K562 (cell line): ENCODE results near the gene SCN2B. TPM values are rescaled to one million over a fixed set of nuclear protein-coding genes. Genes with fewer than 3 reads are reported as not detected.
A peak's percentile ranks its signal among the peaks of the same experiment; 100 is the strongest.

Experiments
- ATAC-seq: fragments of 200-7000 bp; cut with Tn5 transposase; 3 replicates; pipeline ENCODE4 v1.9.1; 2020; ENCODE audit warnings: moderate library complexity
- BruUV-seq: library from RNA; stranded (reverse); fragments of 400-500 nt; replicated peaks from 2 replicates; lab custom pipeline; 2021; lab: Mats Ljungman, UMichigan
- CTCF ChIA-PET: fragments of 300-600 bp; formaldehyde crosslinking; extraction: SDS; loops from one replicate; lab custom pipeline; 2021; ENCODE audit warnings: low intra/inter-chr PET ratio; lab: Yijun Ruan, JAX
- POLR2A ChIA-PET: fragments of 300-600, 350-650 bp; sonication (Branson Sonifier 250); formaldehyde crosslinking; extraction: SDS; loops from one replicate; lab custom pipeline; 2021; ENCODE audit warnings: antibody characterized with exemption, inconsistent platforms; lab: Yijun Ruan, JAX
- DNase-seq, 4 experiments: peaks; one replicate each; pipeline versions ENCODE4 v3.0.0 to v3.0.0-alpha.2; 2011 to 2018; ENCODE audit warnings: low spot score in 3 of 4, mixed read lengths in 3 of 4; ENCODE audit errors: extremely low read depth in 1 of 4
- FAIRE-seq: peaks from 2 replicates; lab custom pipeline; 2011; peaks lifted over from hg19 to GRCh38; lab: Jason Lieb, UNC
- H2AFZ ChIP-seq: 2 replicates; pipeline ENCODE4 v1.6.0; 2011; ENCODE audit warnings: low read depth, low read length, control low read depth, inconsistent platforms
- H3K27ac ChIP-seq: fragments of 200-600 bp; 3 replicates; pipeline ENCODE4 v1.8.0; 2011; ENCODE audit warnings: low read depth, mild to moderate bottlenecking, control low read depth, inconsistent platforms, low read length, moderate library complexity, mixed read lengths; ENCODE audit errors: extremely low read depth
- H3K27me3 ChIP-seq, 2 experiments: fragments of 300-600 bp in 1 of 2; 2 replicates in 1 of 2; 3 replicates in 1 of 2; pipeline versions ENCODE4 v1.6.0 to v1.8.0; 2011; ENCODE audit warnings: inconsistent platforms in 2 of 2, low read length in 2 of 2, mild to moderate bottlenecking in 1 of 2, mixed read lengths in 1 of 2, moderate library complexity in 1 of 2; ENCODE audit not compliant: control insufficient read depth in 2 of 2, insufficient read depth in 2 of 2
- H3K36me3 ChIP-seq: fragments of 300-600 bp; 3 replicates; pipeline ENCODE4 v1.8.0; 2011; ENCODE audit warnings: mild to moderate bottlenecking, low read length, inconsistent platforms; ENCODE audit not compliant: control insufficient read depth, insufficient read depth
- H3K4me1 ChIP-seq, 2 experiments: fragments of 200-600 bp in 1 of 2; replicated peaks in 1 of 2; 2 replicates in 1 of 2; 3 replicates in 1 of 2; pipeline versions ENCODE4 v1.5.1 to v1.8.0; 2011; ENCODE audit warnings: inconsistent platforms in 2 of 2, low read length in 2 of 2, mild to moderate bottlenecking in 1 of 2, mixed read lengths in 1 of 2, moderate library complexity in 1 of 2; ENCODE audit not compliant: control insufficient read depth in 2 of 2, insufficient read depth in 2 of 2
- H3K4me2 ChIP-seq: 2 replicates; pipeline ENCODE4 v1.6.1; 2011; ENCODE audit warnings: low read length, control low read depth, inconsistent platforms, mixed read lengths; ENCODE audit not compliant: insufficient read depth
- H3K4me3 ChIP-seq: fragments of 200-600 bp; sonication (generic), shearing (Covaris generic); 2 replicates; pipeline ENCODE4 v1.5.1; 2016; ENCODE audit warnings: control low read depth, inconsistent platforms
- H3K79me2 ChIP-seq: fragments of 200-600 bp; 3 replicates; pipeline ENCODE4 v1.8.0; 2011; ENCODE audit warnings: low read length, inconsistent platforms; ENCODE audit not compliant: control insufficient read depth, insufficient read depth
- H3K9ac ChIP-seq, 2 experiments: 2 replicates each; pipeline versions ENCODE4 v1.6.0 to v1.6.1; 2011; ENCODE audit warnings: low read depth in 2 of 2, low read length in 2 of 2, control low read depth in 1 of 2, inconsistent platforms in 1 of 2, mild to moderate bottlenecking in 1 of 2, mixed read lengths in 1 of 2; ENCODE audit not compliant: insufficient read depth in 1 of 2
- H3K9me1 ChIP-seq: one replicate; pipeline ENCODE4 v1.6.0; 2011; ENCODE audit warnings: inconsistent platforms, mild to moderate bottlenecking, low read length, moderate library complexity; ENCODE audit not compliant: control insufficient read depth, insufficient read depth
- H3K9me3 ChIP-seq: replicated peaks from 2 replicates; pipeline ENCODE4 v1.5.1; 2011; ENCODE audit warnings: low read depth, low read length, inconsistent platforms; ENCODE audit not compliant: control insufficient read depth, insufficient read depth
- H4K20me1 ChIP-seq: replicated peaks from 2 replicates; pipeline ENCODE4 v1.6.1; 2011; ENCODE audit warnings: low read length, inconsistent platforms, mixed read lengths; ENCODE audit not compliant: control insufficient read depth, insufficient read depth
- GTF2A2 ChIP-seq: IDR thresholded peaks from 2 replicates; pipeline ENCODE4 v1.6.1; 2016; ENCODE audit warnings: mild to moderate bottlenecking, missing genetic modification characterization, missing compliant biosample characterization
- L3MBTL2 ChIP-seq: fragments of 450-650 bp; IDR thresholded peaks from 2 replicates; pipeline ENCODE4 v1.6.1; 2016; ENCODE audit warnings: mild to moderate bottlenecking, moderate library complexity
- MLX ChIP-seq, 2 experiments: fragments of 450-650 bp in 1 of 2; sonication (generic) in 1 of 2; formaldehyde crosslinking; conservative IDR thresholded peaks; 2 replicates each; pipeline versions ENCODE4 v1.4.0 to v1.8.1; 2020 to 2022; ENCODE audit warnings: mild to moderate bottlenecking in 1 of 2, missing genetic modification reagents in 1 of 2
- SMAD4 ChIP-seq: fragments of 250-450 bp; sonication (Bioruptor Pico); conservative IDR thresholded peaks from 2 replicates; pipeline ENCODE4 v1.8.0; 2021; ENCODE audit warnings: inconsistent platforms, mild to moderate bottlenecking, moderate library complexity
- STAT5B ChIP-seq: fragments of 250-450 bp; sonication (Bioruptor Pico); IDR thresholded peaks from 2 replicates; pipeline ENCODE4 v1.8.0; 2021; ENCODE audit warnings: mild to moderate bottlenecking, inconsistent platforms
- ZFX ChIP-seq: sonication (generic); formaldehyde crosslinking; IDR thresholded peaks from 2 replicates; pipeline ENCODE4 v1.8.0; 2022; ENCODE audit warnings: mild to moderate bottlenecking, missing genetic modification reagents, moderate library complexity
- ZNF263 ChIP-seq: sonication (generic); formaldehyde crosslinking; IDR thresholded peaks from 2 replicates; pipeline ENCODE4 v1.8.0; 2022; ENCODE audit warnings: mild to moderate bottlenecking, missing genetic modification reagents, borderline replicate concordance
- WGBS: fragments of 100-300 bp; shearing (Covaris generic); methylation state at CpG from one replicate; pipeline ENCODE4 v1.1.6; 2016; ENCODE audit warnings: low coverage, mixed read lengths; ENCODE audit not compliant: insufficient coverage; ENCODE audit errors: missing lambda C conversion rate; 5-methylcytosine and 5-hydroxymethylcytosine counted together
- in situ Hi-C: fragments of 300-500 bp; cut with MboI; formaldehyde crosslinking; loops from 4 replicates; pipeline ENCODE4 v1.15.0; 2018; ENCODE audit warnings: inconsistent platforms, mixed read lengths
- intact Hi-C: fragments of 100-400 bp; cut with micrococcal nuclease; formaldehyde crosslinking; loops from 2 replicates; pipeline ENCODE4 v1.14.2; 2022
- polyA plus RNA-seq, 8 experiments: library from polyadenylated mRNA; depleted of rRNA in 4 of 8; stranded (reverse) in 5 of 8; unstranded in 3 of 8; fragments of >200 nt; fragmentation: Nextera tagmentation in 2 of 8; fragmentation: Illumina TruSeq in 1 of 8; extraction: Ambion mirVana in 2 of 8; extraction: Trizol in 1 of 8; gene quantifications; 2 replicates each; pipeline versions ENCODE4 v1.2.1 to v1.2.3, GENCODE V29; 2011 to 2014; ENCODE audit warnings: inconsistent platforms in 1 of 8, missing spikeins in 1 of 8
- total RNA-seq, 7 experiments: library from RNA; depleted of rRNA in 6 of 7; stranded (reverse); fragments of >200 nt in 6 of 7; fragmentation: Illumina TruSeq in 2 of 7; extraction: Trizol in 2 of 7; gene quantifications; 2 replicates each; pipeline versions ENCODE4 v1.2.1 to v1.2.3, GENCODE V29; 2011 to 2021; ENCODE audit warnings: low replicate concordance in 1 of 7
- TF ChIP-seq, protein P1 (sequence below): fragments of 250-450 bp; sonication (Bioruptor Pico); IDR thresholded peaks from 2 replicates; pipeline ENCODE4 v1.5.0; 2022; ENCODE audit warnings: mild to moderate bottlenecking

SCN2B gene
- total and polyA plus RNA-seq, 9 of the 15 experiments (the other 6 are each of a cell fraction or from before 2014, with no cell fraction given): not detected

DNA sequence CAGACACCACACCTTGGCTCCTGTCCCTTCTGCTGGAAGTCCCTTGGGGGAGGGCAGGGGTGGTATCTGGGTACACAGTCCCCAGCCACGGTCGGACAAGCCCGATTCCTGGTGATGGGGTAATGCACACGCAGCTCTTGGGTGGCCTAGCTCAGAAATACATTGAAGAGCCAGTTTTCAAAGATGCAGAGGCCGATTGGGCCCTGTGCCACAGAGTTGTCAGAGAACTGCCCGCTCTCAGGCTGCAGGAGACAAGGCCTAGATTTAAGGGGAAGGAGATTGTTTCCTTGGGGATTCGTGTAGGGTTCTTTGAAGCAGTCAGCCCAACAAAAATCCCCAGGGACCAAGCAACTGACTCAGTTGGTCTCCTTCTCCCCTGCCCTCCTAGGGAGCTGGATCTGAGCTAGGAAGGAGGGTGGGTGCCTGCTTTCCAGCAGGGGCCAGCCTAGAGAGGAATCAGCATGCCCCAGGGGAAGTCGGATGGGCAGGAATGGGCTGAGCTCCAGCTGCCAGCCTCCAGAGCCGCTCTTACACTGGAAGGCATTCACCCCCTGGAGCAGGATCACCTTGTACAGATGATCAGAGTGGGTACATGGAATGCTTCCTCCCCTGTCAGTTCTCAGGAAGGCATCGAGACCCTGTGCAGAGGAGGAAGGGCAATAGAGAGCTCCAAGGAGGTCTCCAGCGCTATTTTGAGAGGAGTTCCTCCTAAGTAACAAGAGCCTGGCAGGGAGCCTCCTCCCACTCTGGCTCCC, 20.5 kb downstream of the SCN2B start:
- no peak overlapping the region for H2AFZ ChIP-seq
- peaks cover 0 to 16% of the 10 kb centered on the region in 2 experiments; a peak in 2 of 5 replicates for H3K4me1 ChIP-seq
- H3K9me3 ChIP-seq: no peaks in the 10 kb centered on the region
- H3K4me3 ChIP-seq: no peak overlapping the region
- no peaks in the 10 kb centered on the region for H3K36me3 ChIP-seq
- H3K27me3 ChIP-seq: peaks cover 53 to 96% of the 10 kb centered on the region in 2 experiments
- CTCF ChIA-PET: no interaction called here
- DNase-seq (no peak), FAIRE-seq (no peak), ATAC-seq (no peak)
- H3K27ac ChIP-seq: no peak overlapping the region
- H3K9me1 ChIP-seq: no peaks in the 10 kb centered on the region
- 0 out of 2 replicates have a peak, but pooled peaks cover 4% of the 10 kb centered on the region for H4K20me1 ChIP-seq
- no peak overlapping the region for H3K9ac ChIP-seq
- H3K4me2 ChIP-seq: no peak overlapping the region
- in situ Hi-C loops (no loop called here), intact Hi-C loops (no loop called here)
- no peaks in the 10 kb centered on the region for H3K79me2 ChIP-seq
- no TSS peak for BruUV-seq
- TF ChIP-seq, protein P1, sequence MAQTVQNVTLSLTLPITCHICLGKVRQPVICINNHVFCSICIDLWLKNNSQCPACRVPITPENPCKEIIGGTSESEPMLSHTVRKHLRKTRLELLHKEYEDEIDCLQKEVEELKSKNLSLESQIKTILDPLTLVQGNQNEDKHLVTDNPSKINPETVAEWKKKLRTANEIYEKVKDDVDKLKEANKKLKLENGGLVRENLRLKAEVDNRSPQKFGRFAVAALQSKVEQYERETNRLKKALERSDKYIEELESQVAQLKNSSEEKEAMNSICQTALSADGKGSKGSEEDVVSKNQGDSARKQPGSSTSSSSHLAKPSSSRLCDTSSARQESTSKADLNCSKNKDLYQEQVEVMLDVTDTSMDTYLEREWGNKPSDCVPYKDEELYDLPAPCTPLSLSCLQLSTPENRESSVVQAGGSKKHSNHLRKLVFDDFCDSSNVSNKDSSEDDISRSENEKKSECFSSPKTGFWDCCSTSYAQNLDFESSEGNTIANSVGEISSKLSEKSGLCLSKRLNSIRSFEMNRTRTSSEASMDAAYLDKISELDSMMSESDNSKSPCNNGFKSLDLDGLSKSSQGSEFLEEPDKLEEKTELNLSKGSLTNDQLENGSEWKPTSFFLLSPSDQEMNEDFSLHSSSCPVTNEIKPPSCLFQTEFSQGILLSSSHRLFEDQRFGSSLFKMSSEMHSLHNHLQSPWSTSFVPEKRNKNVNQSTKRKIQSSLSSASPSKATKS (CRISPR knock-in tag): no peak
- peak; percentile 15; the same call in 1 of the 2 replicates for TF ChIP-seq ZNF263 (CRISPR knock-in tag)
- TF ChIP-seq L3MBTL2: no peak
- no peak for TF ChIP-seq GTF2A2 (tag)
- no peak for TF ChIP-seq STAT5B
- TF ChIP-seq SMAD4 (CRISPR knock-in tag): no peak
- no peak for TF ChIP-seq ZFX (CRISPR knock-in tag)
- no peak for TF ChIP-seq MLX (CRISPR knock-in tag; conservative IDR thresholded peaks at IDR 0.05)
- TF ChIP-seq, all 486 proteins: peak for 1
- POLR2A ChIA-PET: interaction anchor here (1.2 to 1.8 kb wide), 2 partner anchors 8 to 10 kb away, joined by 4 to 7 read pairs; no protein-coding TSS in a partner anchor
- WGBS: 0% methylated on average over 11 of the region's 11 CpGs
